Endometrial microvascular endothelial cells (primary cell): Measurements from ENCODE around the gene CCDC78. TPM values are rescaled to one million over a fixed set of nuclear protein-coding genes. Genes with fewer than 3 reads are reported as not detected.

Source experiments
- in situ Hi-C: cut with HindIII; loops from 2 replicates; pipeline ENCODE4 v1.10.0; 2017; ENCODE audit warnings: low sequenced_read_pairs, low pct_unique_long_range_greater_than_20kb; ENCODE audit errors: inconsistent ontology term
- total RNA-seq: library from RNA; depleted of rRNA; stranded (reverse); fragments of >200 nt; gene quantifications from one replicate; pipeline ENCODE4 v1.2.3, GENCODE V29; 2015; ENCODE audit errors: inconsistent ontology term

The CCDC78 gene
- total RNA-seq, 1 donor from 2014 or later = not detected

GRCh38 chr16:728131-728889, 2.1 kb upstream of the CCDC78 start:
- in situ Hi-C loops = no loop called here

GRCh38 chr16:727291-727977, 1.2 kb upstream of the CCDC78 start:
- in situ Hi-C loops = no loop called here

- in situ Hi-C loops = no loop called here
Measured at GRCh38 chr16:726188-726437, 130 bp downstream of the CCDC78 start.

- in situ Hi-C loops = no loop called here
Measured at GRCh38 chr16:725463-726187, 618 bp downstream of the CCDC78 start.

- in situ Hi-C loops = no loop called here
Measured at GRCh38 chr16:725041-725376, 1.2 kb downstream of the CCDC78 start.

- in situ Hi-C loops = no loop called here
Measured at GRCh38 chr16:724188-725040, 1.8 kb downstream of the CCDC78 start.

- in situ Hi-C loops = no loop called here
Measured at GRCh38 chr16:723695-724094, 2.5 kb downstream of the CCDC78 start.

GRCh38 chr16:722835-723633, 3.2 kb downstream of the CCDC78 start:
- in situ Hi-C loops = no loop called here

- in situ Hi-C loops = no loop called here
Measured at GRCh38 chr16:721765-722540, 4.3 kb downstream of the CCDC78 start.

GRCh38 chr16:720990-721764, 5.1 kb downstream of the CCDC78 start, which contains the start of gene ANTKMT:
Gene ANTKMT, plus strand, starts transcription at chr16:721146. Its CDS starts 129 bp downstream, at chr16:721275.
- in situ Hi-C loops = no loop called here

- in situ Hi-C loops = no loop called here
Measured at GRCh38 chr16:720447-720989, 5.7 kb downstream of the CCDC78 start.

GRCh38 chr16:719815-720446, 6.3 kb downstream of the CCDC78 start:
- in situ Hi-C loops = no loop called here

- in situ Hi-C loops = no loop called here
Measured at GRCh38 chr16:718922-719321, 7.3 kb downstream of the CCDC78 start.

- in situ Hi-C loops = no loop called here
Measured at GRCh38 chr16:718389-718788, 7.9 kb downstream of the CCDC78 start.

GRCh38 chr16:717450-718245, 8.6 kb downstream of the CCDC78 start:
- in situ Hi-C loops = no loop called here
